Endothelial cell of umbilical vein (primary cell): Measurements from ENCODE around the gene EPB41L2. TPM values are rescaled to one million over a fixed set of nuclear protein-coding genes. Genes with fewer than 3 reads are reported as not detected.

Source experiments
- BruUV-seq: library from RNA; stranded (reverse); fragments of 400-500 nt; replicated peaks from 2 replicates; lab custom pipeline; 2021; lab: Mats Ljungman, UMichigan
- CTCF ChIA-PET: fragments of 300-600, 350-600 bp; sonication (Branson Sonifier 250); formaldehyde crosslinking; loops from one replicate; lab custom pipeline; 2021; ENCODE audit warnings: antibody characterized with exemption, inconsistent platforms; lab: Charles Lee
- POLR2A ChIA-PET: fragments of 300-600, 350-600 bp; sonication (Branson Sonifier 250); formaldehyde crosslinking; loops from one replicate; lab custom pipeline; 2021; ENCODE audit warnings: antibody characterized with exemption, inconsistent platforms; lab: Charles Lee
- DNase-seq: peaks from one replicate; pipeline ENCODE4 v3.0.0-alpha.2; 2011; ENCODE audit warnings: low read depth, low spot score
- FAIRE-seq: peaks from 2 replicates; lab custom pipeline; 2011; peaks lifted over from hg19 to GRCh38; lab: Jason Lieb, UNC
- H2AFZ ChIP-seq: 2 replicates; pipeline ENCODE4 v1.6.0; 2012; ENCODE audit warnings: low read depth, low read length, control low read depth, inconsistent platforms
- H3K27ac ChIP-seq: 2 replicates; pipeline ENCODE4 v1.5.1; 2011; ENCODE audit warnings: low read depth, mild to moderate bottlenecking, control low read depth, low read length, moderate library complexity; ENCODE audit not compliant: insufficient read depth
- H3K27me3 ChIP-seq, 2 experiments: 2 replicates each; pipeline versions ENCODE4 v1.6.0 to v1.6.1; 2011; ENCODE audit warnings: low read length in 2 of 2, mixed read lengths in 1 of 2; ENCODE audit not compliant: control insufficient read depth in 2 of 2, insufficient read depth in 2 of 2
- H3K36me3 ChIP-seq, 2 experiments: 2 replicates in 1 of 2; 3 replicates in 1 of 2; pipeline ENCODE4 v1.5.1; 2011; ENCODE audit warnings: low read length in 2 of 2, mild to moderate bottlenecking in 1 of 2, moderate library complexity in 1 of 2; ENCODE audit not compliant: control insufficient read depth in 2 of 2, insufficient read depth in 2 of 2; ENCODE audit errors: extremely low read depth in 1 of 2
- H3K4me1 ChIP-seq: 3 replicates; pipeline ENCODE4 v1.5.1; 2011; ENCODE audit warnings: mild to moderate bottlenecking, low read length; ENCODE audit not compliant: control insufficient read depth, insufficient read depth; ENCODE audit errors: extremely low read depth
- H3K4me2 ChIP-seq: 2 replicates; pipeline ENCODE4 v1.6.1; 2011; ENCODE audit warnings: low read length, control low read depth, mixed read lengths; ENCODE audit not compliant: insufficient read depth
- H3K4me3 ChIP-seq, 3 experiments: fragments of 200-600 bp in 1 of 3; sonication (generic), shearing (Covaris generic) in 1 of 3; replicated peaks in 1 of 3; 2 replicates each; pipeline ENCODE4 v1.5.1; 2011 to 2016; ENCODE audit warnings: control low read depth in 3 of 3, low read length in 3 of 3, mild to moderate bottlenecking in 2 of 3, inconsistent platforms in 1 of 3, low read depth in 1 of 3, moderate library complexity in 1 of 3; ENCODE audit not compliant: insufficient read depth in 1 of 3
- H3K79me2 ChIP-seq: 2 replicates; pipeline ENCODE4 v1.6.0; 2012; ENCODE audit warnings: low read length, inconsistent platforms; ENCODE audit not compliant: control insufficient read depth, insufficient read depth
- H3K9ac ChIP-seq: replicated peaks from 2 replicates; pipeline ENCODE3; 2011; ENCODE audit warnings: low read length, control low read depth; ENCODE audit not compliant: insufficient read depth; ENCODE audit errors: extremely low read depth
- H3K9me1 ChIP-seq: replicated peaks from 3 replicates; pipeline ENCODE4 v1.6.0; 2011; ENCODE audit warnings: mild to moderate bottlenecking, low read length; ENCODE audit not compliant: control insufficient read depth, insufficient read depth; ENCODE audit errors: extremely low read depth
- H3K9me3 ChIP-seq: replicated peaks from 2 replicates; pipeline ENCODE4 v1.5.1; 2012; ENCODE audit warnings: low read length, inconsistent platforms; ENCODE audit not compliant: control insufficient read depth, insufficient read depth
- H4K20me1 ChIP-seq: replicated peaks from 2 replicates; pipeline ENCODE3; 2011; ENCODE audit warnings: mild to moderate bottlenecking, low read length; ENCODE audit not compliant: control insufficient read depth, insufficient read depth; ENCODE audit errors: extremely low read depth
- EZH2 ChIP-seq: IDR thresholded peaks from 2 replicates; pipeline ENCODE4 v1.6.1; 2012; ENCODE audit warnings: borderline replicate concordance, low read depth, mild to moderate bottlenecking, moderate library complexity, low read length, inconsistent platforms; ENCODE audit not compliant: severe bottlenecking
- FOS ChIP-seq: IDR thresholded peaks from 2 replicates; pipeline ENCODE4 v1.6.1; 2011; ENCODE audit warnings: mild to moderate bottlenecking, low read length, moderate library complexity, borderline replicate concordance; ENCODE audit not compliant: insufficient read depth
- GATA2 ChIP-seq: IDR thresholded peaks from 2 replicates; pipeline ENCODE4 v1.7.0; 2011; ENCODE audit warnings: low read depth, mild to moderate bottlenecking, moderate library complexity, mixed read lengths, low read length; ENCODE audit not compliant: insufficient read length, insufficient read depth
- JUN ChIP-seq: IDR thresholded peaks from 2 replicates; pipeline ENCODE4 v1.6.1; 2011; ENCODE audit warnings: borderline replicate concordance, low read depth; ENCODE audit not compliant: insufficient read length, insufficient read depth
- MAX ChIP-seq: IDR thresholded peaks from 2 replicates; pipeline ENCODE4 v1.6.1; 2011; ENCODE audit not compliant: insufficient read depth, insufficient read length
- MYC ChIP-seq: IDR thresholded peaks from one replicate; pipeline ENCODE4 v1.6.1; 2011; ENCODE audit warnings: mild to moderate bottlenecking, low read depth, low read length
- POLR2A ChIP-seq: IDR thresholded peaks from 2 replicates; pipeline ENCODE4 v1.6.1; 2012; ENCODE audit warnings: low read depth, mild to moderate bottlenecking, control low read depth, low read length
- POLR2AphosphoS5 ChIP-seq: IDR thresholded peaks from 2 replicates; pipeline ENCODE4 v1.6.1; 2012; ENCODE audit warnings: low read depth, mild to moderate bottlenecking, control low read depth, low read length, moderate library complexity; ENCODE audit not compliant: insufficient read depth
- dilution Hi-C: fragments of 300-500 bp; cut with MboI; formaldehyde crosslinking; loops from one replicate; pipeline ENCODE4 v1.15.0; 2019; ENCODE audit warnings: low sequenced_read_pairs; ENCODE audit not compliant: extremely low pct_ligation_motif_present
- intact Hi-C: fragments of 100-400 bp; cut with micrococcal nuclease; formaldehyde crosslinking; loops from one replicate; pipeline ENCODE4 v1.10.0; 2022
- polyA plus RNA-seq, 4 experiments: library from polyadenylated mRNA; depleted of rRNA in 3 of 4; stranded (reverse) in 3 of 4; unstranded in 1 of 4; fragments of >200 nt; gene quantifications; 2 replicates each; pipeline versions ENCODE4 v1.2.1 to v1.2.3, GENCODE V29; 2011 to 2012; ENCODE audit warnings: missing spikeins in 1 of 4
- total RNA-seq: library from RNA; stranded (reverse); gene quantifications from 2 replicates; pipeline ENCODE4 v1.2.3, GENCODE V29; 2021
- TF ChIP-seq, protein P1 (sequence below), 2 donors: IDR thresholded peaks; 1 replicate in 1 of 2; 2 replicates in 1 of 2; pipeline ENCODE4 v1.5.1; 2011; ENCODE audit warnings: low read length in 2 of 2, mild to moderate bottlenecking in 2 of 2, moderate library complexity in 2 of 2, control low read depth in 1 of 2, inconsistent platforms in 1 of 2, low read depth in 1 of 2; ENCODE audit not compliant: insufficient read depth in 1 of 2; ENCODE audit errors: extremely low read depth in 1 of 2

Gene EPB41L2
- total and polyA plus RNA-seq, 2 donors (not counting 3 experiments of a cell fraction or from before 2014, with no cell fraction given), result 26.5 to 87.7 TPM

DNA sequence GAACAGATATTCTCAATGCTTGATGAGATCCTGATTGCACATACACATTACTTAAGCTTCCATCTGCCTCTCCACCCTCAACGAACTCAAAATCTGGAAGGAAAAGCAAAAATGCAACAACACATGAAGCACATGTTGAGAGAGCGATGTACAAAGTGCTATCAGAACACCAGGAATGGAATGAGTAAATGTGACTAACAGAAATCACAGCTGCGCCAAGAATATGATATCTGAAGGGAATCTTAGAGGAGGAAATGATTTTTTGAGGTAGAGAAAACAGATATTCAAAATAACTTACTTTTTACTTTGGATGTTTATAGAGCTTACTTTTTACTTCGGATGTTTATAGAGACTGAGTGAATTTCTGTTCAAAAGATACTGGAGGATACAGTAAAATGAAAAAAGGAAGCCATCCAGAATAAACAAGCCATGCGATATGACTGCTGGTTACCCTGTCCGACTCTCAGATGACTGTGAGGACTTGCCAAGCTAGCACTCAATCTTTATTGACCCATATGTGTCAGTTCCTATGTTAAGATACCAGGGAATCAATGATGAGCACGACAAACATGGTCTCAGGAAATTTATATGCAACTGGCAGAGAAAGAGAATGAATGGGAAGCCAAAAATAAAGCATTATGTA, 133.9 kb downstream of the EPB41L2 start:
- dilution Hi-C loops, result no loop called here
- H3K9me1 ChIP-seq, result no peaks in the 10 kb centered on the region
- H3K4me1 ChIP-seq, result peaks cover 4% of the 10 kb centered on the region
- no peaks in the 10 kb centered on the region for H3K27me3 ChIP-seq
- ChIA-PET CTCF (interaction anchor here (0.9 to 2.8 kb wide), 6 partner anchors 16 to 188 kb away, joined by 3 to 9 read pairs (median 4); no protein-coding TSS in a partner anchor), POLR2A (no interaction called here)
- H3K4me3 ChIP-seq, result peak overlapping the region in 1 of 3 experiments; percentile 3
- peak; percentile 63 for FAIRE-seq
- peak overlapping the region; percentile 29 for H3K4me2 ChIP-seq
- no peaks in the 10 kb centered on the region for H3K36me3 ChIP-seq
- peak; percentile 75 for DNase-seq
- H3K9me3 ChIP-seq, result no peaks in the 10 kb centered on the region
- peaks cover 4% of the 10 kb centered on the region for H3K79me2 ChIP-seq
- intact Hi-C loops, result no loop called here
- H3K9ac ChIP-seq, result no peak overlapping the region
- no peak overlapping the region for H2AFZ ChIP-seq
- BruUV-seq, result no TSS peak
- no peak overlapping the region for H3K27ac ChIP-seq
- no peaks in the 10 kb centered on the region for H4K20me1 ChIP-seq
- TF ChIP-seq POLR2AphosphoS5 (peak; percentile 20), FOS (peak; percentile 36), JUN (no peak), GATA2 (peak; percentile 78), POLR2A (no peak), MYC (no peak), EZH2 (no peak), MAX (no peak)
- TF ChIP-seq, protein P1, sequence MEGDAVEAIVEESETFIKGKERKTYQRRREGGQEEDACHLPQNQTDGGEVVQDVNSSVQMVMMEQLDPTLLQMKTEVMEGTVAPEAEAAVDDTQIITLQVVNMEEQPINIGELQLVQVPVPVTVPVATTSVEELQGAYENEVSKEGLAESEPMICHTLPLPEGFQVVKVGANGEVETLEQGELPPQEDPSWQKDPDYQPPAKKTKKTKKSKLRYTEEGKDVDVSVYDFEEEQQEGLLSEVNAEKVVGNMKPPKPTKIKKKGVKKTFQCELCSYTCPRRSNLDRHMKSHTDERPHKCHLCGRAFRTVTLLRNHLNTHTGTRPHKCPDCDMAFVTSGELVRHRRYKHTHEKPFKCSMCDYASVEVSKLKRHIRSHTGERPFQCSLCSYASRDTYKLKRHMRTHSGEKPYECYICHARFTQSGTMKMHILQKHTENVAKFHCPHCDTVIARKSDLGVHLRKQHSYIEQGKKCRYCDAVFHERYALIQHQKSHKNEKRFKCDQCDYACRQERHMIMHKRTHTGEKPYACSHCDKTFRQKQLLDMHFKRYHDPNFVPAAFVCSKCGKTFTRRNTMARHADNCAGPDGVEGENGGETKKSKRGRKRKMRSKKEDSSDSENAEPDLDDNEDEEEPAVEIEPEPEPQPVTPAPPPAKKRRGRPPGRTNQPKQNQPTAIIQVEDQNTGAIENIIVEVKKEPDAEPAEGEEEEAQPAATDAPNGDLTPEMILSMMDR (IDR thresholded peaks at IDR 0.05; ENCODE audit: extremely low read depth in 1 of 2, insufficient read depth in 1 of 2, low read depth in 1 of 2, low read length in 2 of 2), result no peak
